ENCODE data around the gene FAM168A.

Gene FAM168A

GRCh38 chr11:73360743-73361369 is 237.1 kb downstream of the FAM168A start:
- no peak for DNase-seq

- peak; percentile 46 for DNase-seq
Observed at GRCh38 chr11:73359930-73360742, 237.8 kb downstream of the FAM168A start.

GRCh38 chr11:73359341-73359740 is 238.6 kb downstream of the FAM168A start:
- no peak for DNase-seq

- no peak for DNase-seq
Observed at GRCh38 chr11:73358071-73358470, 239.8 kb downstream of the FAM168A start.

GRCh38 chr11:73356979-73357860 is 240.7 kb downstream of the FAM168A start:
- DNase-seq = no peak

GRCh38 chr11:73355109-73355508 is 242.8 kb downstream of the FAM168A start:
- no peak for DNase-seq

- no peak for DNase-seq
Observed at GRCh38 chr11:73353422-73353821, 244.5 kb downstream of the FAM168A start.

- DNase-seq = peak; percentile 67
Observed at GRCh38 chr11:73350908-73351636, 246.8 kb downstream of the FAM168A start.
